Ascending aorta (tissue), 2 donors: ENCODE measurements around the gene LTBP1. TPM values are rescaled to one million over a fixed set of nuclear protein-coding genes. Genes with fewer than 3 reads are reported as not detected.

Source experiments
- DNase-seq, 2 donors: peaks; one replicate each; pipeline ENCODE4 v3.0.0-alpha.2; 2019; ENCODE audit warnings: low spot score in 2 of 2
- H3K27ac ChIP-seq, 2 donors: fragments of 200-600 bp; sonication (generic); one replicate each; pipeline ENCODE4 v1.5.1; 2016 to 2017; ENCODE audit warnings: mild to moderate bottlenecking in 1 of 2
- H3K27me3 ChIP-seq: fragments of 200-600 bp; sonication (generic); one replicate; pipeline ENCODE4 v1.5.1; 2017
- H3K36me3 ChIP-seq, 2 donors: fragments of 200-600 bp; sonication (generic); one replicate each; pipeline ENCODE4 v1.5.1; 2016
- H3K4me1 ChIP-seq, 2 donors: fragments of 200-600 bp; sonication (generic); one replicate each; pipeline ENCODE4 v1.5.1; 2016 to 2017; ENCODE audit warnings: mild to moderate bottlenecking in 1 of 2
- H3K4me3 ChIP-seq, 2 donors: fragments of 200-600 bp; sonication (generic); one replicate each; pipeline ENCODE4 v1.5.1; 2016 to 2017; ENCODE audit warnings: mild to moderate bottlenecking in 1 of 2
- H3K9me3 ChIP-seq, 2 donors: fragments of 200-600 bp; sonication (generic); one replicate each; pipeline ENCODE4 v1.5.1; 2016
- intact Hi-C: fragments of 100-400 bp; cut with DNase I; formaldehyde crosslinking; loops from one replicate; pipeline ENCODE4 v1.15.1; 2023
- total RNA-seq: library from RNA; depleted of rRNA; stranded (reverse); fragments of >200 nt; gene quantifications from one replicate; pipeline ENCODE4 v1.1.0, GENCODE V29; 2016
- TF ChIP-seq, protein P1 (sequence below), 3 experiments: fragments of 200-600 bp in 2 of 3; fragments of 450-650 bp in 1 of 3; sonication (generic) in 2 of 3; IDR thresholded peaks; one replicate each; pipeline ENCODE4 v1.5.1; 2016 to 2019; ENCODE audit warnings: antibody characterized with exemption in 3 of 3, mild to moderate bottlenecking in 1 of 3, moderate library complexity in 1 of 3

The LTBP1 gene
- total RNA-seq, 1 donor from 2014 or later, result 295 TPM

DNA sequence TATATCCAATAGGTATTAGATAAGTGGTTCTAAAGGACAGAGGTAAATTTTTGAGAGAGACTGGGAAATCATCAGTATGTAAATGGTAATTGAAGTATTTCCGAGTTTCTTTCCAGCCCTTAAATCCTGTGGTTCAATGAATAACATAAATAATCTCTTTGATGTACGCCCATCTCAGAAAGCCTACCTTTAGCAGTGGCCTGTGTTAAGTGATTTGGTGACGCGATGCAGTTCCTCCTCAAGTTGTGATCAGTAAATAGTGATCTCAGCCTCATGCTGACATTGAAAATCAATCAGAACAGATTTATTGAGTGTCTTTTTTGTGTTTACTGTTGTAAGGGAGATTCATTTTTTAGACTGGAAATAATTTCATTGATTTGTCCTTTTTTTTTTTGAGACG is 392.5 kb downstream of the LTBP1 start:
- TF ChIP-seq, protein P1, sequence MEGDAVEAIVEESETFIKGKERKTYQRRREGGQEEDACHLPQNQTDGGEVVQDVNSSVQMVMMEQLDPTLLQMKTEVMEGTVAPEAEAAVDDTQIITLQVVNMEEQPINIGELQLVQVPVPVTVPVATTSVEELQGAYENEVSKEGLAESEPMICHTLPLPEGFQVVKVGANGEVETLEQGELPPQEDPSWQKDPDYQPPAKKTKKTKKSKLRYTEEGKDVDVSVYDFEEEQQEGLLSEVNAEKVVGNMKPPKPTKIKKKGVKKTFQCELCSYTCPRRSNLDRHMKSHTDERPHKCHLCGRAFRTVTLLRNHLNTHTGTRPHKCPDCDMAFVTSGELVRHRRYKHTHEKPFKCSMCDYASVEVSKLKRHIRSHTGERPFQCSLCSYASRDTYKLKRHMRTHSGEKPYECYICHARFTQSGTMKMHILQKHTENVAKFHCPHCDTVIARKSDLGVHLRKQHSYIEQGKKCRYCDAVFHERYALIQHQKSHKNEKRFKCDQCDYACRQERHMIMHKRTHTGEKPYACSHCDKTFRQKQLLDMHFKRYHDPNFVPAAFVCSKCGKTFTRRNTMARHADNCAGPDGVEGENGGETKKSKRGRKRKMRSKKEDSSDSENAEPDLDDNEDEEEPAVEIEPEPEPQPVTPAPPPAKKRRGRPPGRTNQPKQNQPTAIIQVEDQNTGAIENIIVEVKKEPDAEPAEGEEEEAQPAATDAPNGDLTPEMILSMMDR (IDR thresholded peaks at IDR 0.05), result no peak

DNA sequence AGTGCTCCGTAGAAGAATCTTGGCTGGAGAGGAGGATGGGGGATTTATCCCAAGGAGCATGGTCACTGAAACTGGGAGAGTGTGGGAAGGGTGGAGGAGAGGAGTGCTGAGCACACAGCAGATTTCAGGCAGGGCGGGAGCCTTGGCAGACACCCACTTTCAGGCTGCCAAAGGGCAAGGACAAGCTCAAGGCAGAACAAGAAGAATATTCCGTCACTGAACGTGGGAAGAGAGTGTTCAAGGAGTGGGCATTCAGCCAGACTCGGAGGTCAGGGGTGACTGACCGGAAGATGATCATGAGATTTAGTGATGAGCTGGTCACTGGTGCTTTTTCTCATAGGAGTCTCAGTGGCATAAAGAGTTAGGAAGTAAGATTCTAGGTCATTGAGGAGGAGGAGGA is 393.5 kb downstream of the LTBP1 start:
- Histone ChIP-seq H3K36me3 (peaks cover 7 to 28% of the 10 kb centered on the region in 2 donors), H3K27ac (peak overlapping the region; percentile 6 to 9), H3K27me3 (no peaks in the 10 kb centered on the region), H3K9me3 (no peaks in the 10 kb centered on the region), H3K4me1 (peaks cover 0 to 7% of the 10 kb centered on the region in 2 donors), H3K4me3 (no peak overlapping the region)
- TF ChIP-seq, protein P1 (IDR thresholded peaks at IDR 0.05), result no peak
- intact Hi-C loops, result no loop called here
- peak; percentile 22 to 87 for DNase-seq

More for the DNA sequence above, 392.5 kb downstream of the LTBP1 start:
- H3K9me3 ChIP-seq, result no peaks in the 10 kb centered on the region
- peaks cover 0 to 7% of the 10 kb centered on the region in 2 donors for H3K4me1 ChIP-seq
- H3K36me3 ChIP-seq, result peaks cover 7 to 24% of the 10 kb centered on the region in 2 donors
- no peak for DNase-seq
- H3K27me3 ChIP-seq, result no peaks in the 10 kb centered on the region
- no peak overlapping the region for H3K4me3 ChIP-seq
- intact Hi-C loops, result no loop called here
- H3K27ac ChIP-seq, result peak overlapping the region in 1 of 2 donors; percentile 10

- peaks cover 7 to 28% of the 10 kb centered on the region in 2 donors for H3K36me3 ChIP-seq
- intact Hi-C loops, result no loop called here
- DNase-seq, result no peak
- H3K27ac ChIP-seq, result peak overlapping the region; percentile 29 to 32
- H3K9me3 ChIP-seq, result no peaks in the 10 kb centered on the region
- no peak overlapping the region for H3K4me3 ChIP-seq
- TF ChIP-seq, protein P1 (IDR thresholded peaks at IDR 0.05), result no peak
- peaks cover 0 to 5% of the 10 kb centered on the region in 2 donors for H3K4me1 ChIP-seq
- H3K27me3 ChIP-seq, result no peaks in the 10 kb centered on the region
These were observed 395.4 kb downstream of the LTBP1 start for GRCh38 chr2:33342171-33342570.

DNA sequence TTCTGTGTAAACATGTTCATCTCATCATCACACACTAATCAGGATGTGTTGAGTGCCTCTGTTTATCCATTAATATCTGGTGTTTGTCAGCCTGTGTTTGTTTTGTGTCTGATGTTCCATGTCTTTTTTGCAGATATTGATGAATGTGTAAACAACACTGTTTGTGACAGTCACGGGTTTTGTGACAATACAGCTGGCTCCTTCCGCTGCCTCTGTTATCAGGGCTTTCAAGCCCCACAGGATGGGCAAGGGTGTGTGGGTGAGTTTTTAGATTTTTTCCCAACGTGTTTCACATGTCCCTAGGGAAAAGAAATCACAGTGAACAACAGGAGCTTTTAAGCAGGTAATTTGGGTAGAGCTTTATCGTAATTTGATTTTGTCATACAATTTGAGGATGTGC is 396.0 kb downstream of the LTBP1 start:
- no peak for DNase-seq
- intact Hi-C loops, result no loop called here
- Histone ChIP-seq H3K4me3 (no peak overlapping the region), H3K9me3 (no peaks in the 10 kb centered on the region), H3K36me3 (peaks cover 7 to 33% of the 10 kb centered on the region in 2 donors), H3K27me3 (no peaks in the 10 kb centered on the region), H3K27ac (peak overlapping the region in 1 of 2 donors; percentile 32), H3K4me1 (peaks cover 0 to 7% of the 10 kb centered on the region in 2 donors)
- TF ChIP-seq, protein P1 (IDR thresholded peaks at IDR 0.05), result no peak

- Histone ChIP-seq H3K4me1 (peaks cover 0 to 8% of the 10 kb centered on the region in 2 donors), H3K27me3 (no peaks in the 10 kb centered on the region), H3K9me3 (no peaks in the 10 kb centered on the region), H3K36me3 (peaks cover 1 to 37% of the 10 kb centered on the region in 2 donors), H3K4me3 (no peak overlapping the region), H3K27ac (no peak overlapping the region)
- TF ChIP-seq, protein P1 (IDR thresholded peaks at IDR 0.05), result no peak
- intact Hi-C loops, result no loop called here
- no peak for DNase-seq
These were observed 396.7 kb downstream of the LTBP1 start for GRCh38 chr2:33343387-33343895.
